Esophagus muscularis mucosa (tissue), 4 donors: ENCODE results near the gene NOTO. TPM values are rescaled to one million over a fixed set of nuclear protein-coding genes. Genes with fewer than 3 reads are reported as not detected.

ENCODE experiments used
- DNase-seq: peaks from one replicate; pipeline ENCODE4 v3.0.0-alpha.2; 2017; ENCODE audit errors: extremely low spot score
- H3K27ac ChIP-seq, 4 donors: fragments of 200-600 bp; sonication (generic); replicated peaks in 1 of 4; 1 replicate in 3 of 4; 2 replicates in 1 of 4; pipeline ENCODE4 v1.5.1; 2016 to 2019; ENCODE audit warnings: mild to moderate bottlenecking in 1 of 4
- H3K27me3 ChIP-seq, 4 donors: fragments of 200-600 bp; sonication (generic); one replicate each; pipeline versions ENCODE4 v1.5.1 to v1.6.0; 2016 to 2019
- H3K36me3 ChIP-seq, 4 donors: fragments of 200-600 bp; sonication (generic); one replicate each; pipeline ENCODE4 v1.5.1; 2016 to 2019
- H3K4me1 ChIP-seq, 4 donors: fragments of 200-600 bp; sonication (generic); one replicate each; pipeline ENCODE4 v1.5.1; 2016 to 2019
- H3K4me3 ChIP-seq, 4 donors: fragments of 200-600 bp; sonication (generic); 1 replicate in 2 of 4; 2 replicates in 2 of 4; pipeline ENCODE4 v1.5.1; 2016 to 2019; ENCODE audit warnings: mild to moderate bottlenecking in 4 of 4, moderate library complexity in 1 of 4
- H3K9me3 ChIP-seq, 4 donors: fragments of 200-600 bp; sonication (generic); 1 replicate in 3 of 4; 2 replicates in 1 of 4; pipeline ENCODE4 v1.5.1; 2016 to 2019
- EP300 ChIP-seq: sonication (generic); formaldehyde crosslinking; IDR thresholded peaks from one replicate; pipeline ENCODE4 v1.6.1; 2017; ENCODE audit warnings: antibody characterized with exemption
- POLR2A ChIP-seq: fragments of 450-650 bp; IDR thresholded peaks from one replicate; pipeline ENCODE4 v1.6.1; 2017; ENCODE audit warnings: antibody characterized with exemption, moderate library complexity, mild to moderate bottlenecking, low read depth
- POLR2AphosphoS5 ChIP-seq, 2 donors: sonication (generic); formaldehyde crosslinking; IDR thresholded peaks; one replicate each; pipeline ENCODE4 v1.6.1; 2017; ENCODE audit warnings: antibody characterized with exemption in 2 of 2
- WGBS: methylation state at CpG from one replicate; pipeline ENCODE4 v1.1.5; 2018; 5-methylcytosine and 5-hydroxymethylcytosine counted together
- intact Hi-C: fragments of 100-400 bp; cut with DNase I; formaldehyde crosslinking; loops from one replicate; pipeline ENCODE4 v1.15.1; 2023
- total RNA-seq, 4 donors: library from RNA; depleted of rRNA; stranded (reverse); fragments of >200 nt; gene quantifications; one replicate each; pipeline versions ENCODE4 v1.1.0 to v1.2.1, GENCODE V29; 2016
- TF ChIP-seq, protein P1 (sequence below), 3 experiments: fragments of 200-600 bp in 2 of 3; fragments of 450-650 bp in 1 of 3; sonication (generic) in 2 of 3; IDR thresholded peaks; one replicate each; pipeline ENCODE4 v1.5.1; 2017 to 2019; ENCODE audit warnings: antibody characterized with exemption in 3 of 3, mild to moderate bottlenecking in 2 of 3, moderate library complexity in 1 of 3

NOTO gene
- total RNA-seq, 4 donors from 2014 or later, result not detected

DNA sequence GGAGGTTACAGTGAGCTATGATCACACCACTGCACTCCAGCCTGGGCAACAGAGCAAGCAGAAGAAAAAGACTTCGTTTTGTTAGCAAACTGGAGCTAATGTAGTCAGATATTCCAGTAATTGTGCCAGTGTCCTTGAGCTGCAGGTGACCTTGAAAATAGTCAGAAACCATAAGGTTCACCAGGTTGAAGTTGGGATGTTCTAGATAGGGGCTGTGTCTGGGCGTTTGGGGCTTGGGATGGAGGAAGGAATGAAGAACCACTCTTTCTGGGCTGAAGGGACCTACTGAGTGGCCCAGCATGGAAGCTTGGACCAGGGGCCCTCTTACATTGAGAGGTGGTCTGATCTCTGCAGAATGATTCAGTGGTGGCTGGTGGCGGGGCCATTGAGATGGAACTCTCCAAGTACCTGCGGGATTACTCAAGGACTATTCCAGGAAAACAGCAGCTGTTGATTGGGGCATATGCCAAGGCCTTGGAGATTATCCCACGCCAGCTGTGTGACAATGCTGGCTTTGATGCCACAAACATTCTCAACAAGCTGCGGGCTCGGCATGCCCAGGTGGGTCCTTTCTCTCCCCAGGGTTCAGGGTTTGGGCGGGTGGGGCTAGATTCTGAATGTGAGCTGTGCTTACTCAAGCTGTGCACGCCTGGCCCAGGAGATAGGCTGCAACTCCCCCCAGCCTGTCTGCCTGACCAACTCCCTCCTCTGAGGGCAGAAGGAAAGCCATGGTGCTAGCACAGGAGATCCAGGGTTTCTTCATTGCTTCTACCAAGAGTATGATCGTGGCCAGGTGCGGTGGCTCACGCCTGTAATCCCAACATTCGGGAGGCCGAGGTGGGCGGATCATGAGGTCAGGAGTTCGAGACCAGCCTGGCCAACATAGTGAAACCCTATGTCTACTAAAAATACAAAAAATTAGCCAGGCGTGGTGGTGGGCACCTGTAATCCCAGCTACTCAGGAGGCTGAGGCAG is 48.8 kb downstream of the NOTO start:
- H3K27me3 ChIP-seq, result no peaks in the 10 kb centered on the region
- TF ChIP-seq, protein P1, sequence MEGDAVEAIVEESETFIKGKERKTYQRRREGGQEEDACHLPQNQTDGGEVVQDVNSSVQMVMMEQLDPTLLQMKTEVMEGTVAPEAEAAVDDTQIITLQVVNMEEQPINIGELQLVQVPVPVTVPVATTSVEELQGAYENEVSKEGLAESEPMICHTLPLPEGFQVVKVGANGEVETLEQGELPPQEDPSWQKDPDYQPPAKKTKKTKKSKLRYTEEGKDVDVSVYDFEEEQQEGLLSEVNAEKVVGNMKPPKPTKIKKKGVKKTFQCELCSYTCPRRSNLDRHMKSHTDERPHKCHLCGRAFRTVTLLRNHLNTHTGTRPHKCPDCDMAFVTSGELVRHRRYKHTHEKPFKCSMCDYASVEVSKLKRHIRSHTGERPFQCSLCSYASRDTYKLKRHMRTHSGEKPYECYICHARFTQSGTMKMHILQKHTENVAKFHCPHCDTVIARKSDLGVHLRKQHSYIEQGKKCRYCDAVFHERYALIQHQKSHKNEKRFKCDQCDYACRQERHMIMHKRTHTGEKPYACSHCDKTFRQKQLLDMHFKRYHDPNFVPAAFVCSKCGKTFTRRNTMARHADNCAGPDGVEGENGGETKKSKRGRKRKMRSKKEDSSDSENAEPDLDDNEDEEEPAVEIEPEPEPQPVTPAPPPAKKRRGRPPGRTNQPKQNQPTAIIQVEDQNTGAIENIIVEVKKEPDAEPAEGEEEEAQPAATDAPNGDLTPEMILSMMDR (IDR thresholded peaks at IDR 0.05), result no peak
- DNase-seq, result no peak
- no peaks in the 10 kb centered on the region for H3K9me3 ChIP-seq
- WGBS, result 92% methylated on average over 14 of the region's 17 CpGs
- H3K4me1 ChIP-seq, result no peaks in the 10 kb centered on the region
- intact Hi-C loops, result no loop called here
- peaks cover 71 to 91% (median 90%) of the 10 kb centered on the region in 4 donors for H3K36me3 ChIP-seq
- no peak overlapping the region for H3K27ac ChIP-seq
- no peak overlapping the region for H3K4me3 ChIP-seq

DNA sequence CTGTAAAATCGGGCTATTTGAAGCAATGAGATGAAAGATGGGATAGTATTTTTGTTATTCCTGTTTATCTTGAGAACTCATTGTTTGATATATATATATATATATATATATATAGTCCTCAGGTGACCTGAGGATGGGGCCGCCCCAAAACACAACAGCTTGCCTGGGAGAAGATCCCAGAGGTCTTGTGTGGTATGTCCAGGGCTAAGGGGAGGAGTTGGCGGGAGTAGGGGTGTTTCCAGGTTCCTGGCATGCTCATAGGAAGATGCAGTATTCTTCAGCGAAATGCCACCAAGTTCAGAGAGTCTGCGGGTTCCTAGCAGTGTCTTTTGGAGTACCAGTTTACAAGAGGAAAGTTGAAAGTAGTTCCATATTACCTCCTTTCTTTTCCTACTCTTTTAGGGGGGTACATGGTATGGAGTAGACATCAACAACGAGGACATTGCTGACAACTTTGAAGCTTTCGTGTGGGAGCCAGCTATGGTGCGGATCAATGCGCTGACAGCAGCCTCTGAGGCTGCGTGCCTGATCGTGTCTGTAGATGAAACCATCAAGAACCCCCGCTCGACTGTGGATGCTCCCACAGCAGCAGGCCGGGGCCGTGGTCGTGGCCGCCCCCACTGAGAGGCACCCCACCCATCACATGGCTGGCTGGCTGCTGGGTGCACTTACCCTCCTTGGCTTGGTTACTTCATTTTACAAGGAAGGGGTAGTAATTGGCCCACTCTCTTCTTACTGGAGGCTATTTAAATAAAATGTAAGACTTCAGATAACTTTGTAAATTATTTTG is 50.1 kb downstream of the NOTO start:
- H3K9me3 ChIP-seq, result no peaks in the 10 kb centered on the region
- DNase-seq, result no peak
- H3K27me3 ChIP-seq, result no peaks in the 10 kb centered on the region
- 91% methylated on average over 17 of the region's 17 CpGs for WGBS
- no peak overlapping the region for H3K4me3 ChIP-seq
- no peaks in the 10 kb centered on the region for H3K4me1 ChIP-seq
- TF ChIP-seq POLR2A (no peak), POLR2AphosphoS5 (IDR thresholded peaks at IDR 0.05) (no peak), EP300 (no peak)
- TF ChIP-seq, protein P1 (IDR thresholded peaks at IDR 0.05), result no peak
- H3K27ac ChIP-seq, result no peak overlapping the region
- H3K36me3 ChIP-seq, result peaks cover 60 to 79% (median 77%) of the 10 kb centered on the region in 4 donors
- intact Hi-C loops, result no loop called here

DNA sequence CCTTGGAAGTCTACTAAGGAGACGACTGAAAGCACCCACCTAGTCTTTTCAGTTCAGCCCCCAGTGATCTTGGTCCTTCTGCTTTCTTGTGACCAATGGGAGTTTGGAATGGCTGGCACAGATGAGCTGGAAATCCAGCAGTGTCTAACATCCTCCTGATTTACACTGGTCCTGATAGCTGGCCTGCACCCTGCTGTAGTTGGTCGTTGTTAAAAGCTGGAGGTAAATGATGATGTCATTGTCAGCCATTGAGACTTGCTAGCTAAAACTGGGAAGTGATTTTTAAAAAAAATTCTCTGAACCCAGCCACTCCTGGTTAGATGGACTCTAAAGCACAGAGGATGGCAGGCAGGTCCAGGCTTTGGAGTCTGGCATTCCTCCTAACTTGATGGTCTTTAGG is 51.0 kb downstream of the NOTO start:
- WGBS, result 51% methylated on average over 2 of the region's 2 CpGs
- no peak for DNase-seq
- intact Hi-C loops, result no loop called here

DNA sequence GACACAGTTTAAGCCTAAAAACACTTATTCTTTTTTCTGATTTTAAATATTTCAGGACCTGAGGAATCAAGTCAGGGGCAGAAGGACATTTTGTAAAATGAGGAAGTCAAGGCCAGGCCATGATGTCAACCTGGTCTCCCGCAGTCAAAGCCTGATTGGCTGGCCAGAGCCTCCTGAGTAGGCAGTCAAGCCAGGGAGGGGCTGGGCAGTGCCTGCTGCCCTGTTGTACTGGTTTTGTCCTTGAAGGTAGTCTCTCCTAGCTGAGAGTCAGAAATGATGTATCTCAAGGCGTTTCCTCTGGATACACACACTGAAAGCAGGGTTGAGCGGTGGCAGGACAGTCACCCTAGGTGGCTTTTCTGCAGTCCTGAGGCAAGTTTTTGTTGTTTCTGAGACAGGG is 51.5 kb downstream of the NOTO start:
- peaks cover 45 to 69% (median 65%) of the 10 kb centered on the region in 4 donors for H3K36me3 ChIP-seq
- DNase-seq, result no peak
- no peaks in the 10 kb centered on the region for H3K27me3 ChIP-seq
- no peak overlapping the region for H3K27ac ChIP-seq
- TF ChIP-seq, protein P1 (IDR thresholded peaks at IDR 0.05), result no peak
- TF ChIP-seq POLR2A (no peak), POLR2AphosphoS5 (IDR thresholded peaks at IDR 0.05) (no peak), EP300 (no peak)
- no peaks in the 10 kb centered on the region for H3K4me1 ChIP-seq
- 100% methylated on average over 3 of the region's 3 CpGs for WGBS
- no peaks in the 10 kb centered on the region for H3K9me3 ChIP-seq
- intact Hi-C loops, result no loop called here
- no peak overlapping the region for H3K4me3 ChIP-seq

More for the DNA sequence above, 51.0 kb downstream of the NOTO start:
- H3K27me3 ChIP-seq, result no peaks in the 10 kb centered on the region
- H3K4me3 ChIP-seq, result no peak overlapping the region
- TF ChIP-seq POLR2AphosphoS5 (IDR thresholded peaks at IDR 0.05) (no peak), EP300 (no peak), POLR2A (no peak)
- TF ChIP-seq, protein P1 (IDR thresholded peaks at IDR 0.05), result no peak
- no peaks in the 10 kb centered on the region for H3K9me3 ChIP-seq
- H3K4me1 ChIP-seq, result no peaks in the 10 kb centered on the region
- no peak overlapping the region for H3K27ac ChIP-seq
- H3K36me3 ChIP-seq, result peaks cover 50 to 70% (median 69%) of the 10 kb centered on the region in 4 donors
